SH-SY5Y (cell line): Measurements from ENCODE around the gene SAMD11.

Source experiments
- GATA2 ChIP-seq: IDR thresholded peaks from 2 replicates; pipeline ENCODE4 v1.6.1; 2011; ENCODE audit warnings: mild to moderate bottlenecking, low read depth, low read length
- GATA3 ChIP-seq: IDR thresholded peaks from 2 replicates; pipeline ENCODE4 v1.6.1; 2011; ENCODE audit warnings: low read depth, mild to moderate bottlenecking, low read length, moderate library complexity

GRCh38 chr1:918353-918752, 5.4 kb upstream of the SAMD11 start:
- TF ChIP-seq GATA2 (no peak), GATA3 (no peak)
